GM10847 (cell line): ENCODE results near the gene TUBG2.

Experiments
- POLR2A ChIP-seq: IDR thresholded peaks from 2 replicates; pipeline ENCODE4 v1.6.1; 2011; ENCODE audit not compliant: insufficient read length; ENCODE audit errors: extremely low read depth

Gene TUBG2

GRCh38 chr17:42653179-42654124 lies 5.6 kb upstream of the TUBG2 start:
- TF ChIP-seq POLR2A = no peak

DNA sequence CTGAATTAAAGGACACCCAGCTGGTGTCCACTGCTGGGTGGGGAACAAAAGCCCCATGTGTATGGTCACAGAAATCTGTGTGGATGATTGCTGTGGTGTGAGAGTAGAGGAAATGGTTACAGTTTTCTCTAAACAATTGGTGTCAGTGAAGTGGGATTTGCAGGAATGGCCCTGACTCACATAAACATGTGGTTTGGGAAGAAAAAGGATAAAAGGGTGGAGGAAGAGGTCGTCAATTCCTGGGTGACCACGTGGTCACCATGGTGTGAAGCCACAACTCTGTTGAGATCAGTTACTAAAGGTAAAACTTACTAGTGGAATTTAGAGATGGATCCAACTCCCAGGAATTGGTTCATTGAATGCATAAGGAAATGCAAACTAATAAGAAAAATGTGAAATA lies 3.6 kb upstream of the TUBG2 start:
- no peak for TF ChIP-seq POLR2A

DNA sequence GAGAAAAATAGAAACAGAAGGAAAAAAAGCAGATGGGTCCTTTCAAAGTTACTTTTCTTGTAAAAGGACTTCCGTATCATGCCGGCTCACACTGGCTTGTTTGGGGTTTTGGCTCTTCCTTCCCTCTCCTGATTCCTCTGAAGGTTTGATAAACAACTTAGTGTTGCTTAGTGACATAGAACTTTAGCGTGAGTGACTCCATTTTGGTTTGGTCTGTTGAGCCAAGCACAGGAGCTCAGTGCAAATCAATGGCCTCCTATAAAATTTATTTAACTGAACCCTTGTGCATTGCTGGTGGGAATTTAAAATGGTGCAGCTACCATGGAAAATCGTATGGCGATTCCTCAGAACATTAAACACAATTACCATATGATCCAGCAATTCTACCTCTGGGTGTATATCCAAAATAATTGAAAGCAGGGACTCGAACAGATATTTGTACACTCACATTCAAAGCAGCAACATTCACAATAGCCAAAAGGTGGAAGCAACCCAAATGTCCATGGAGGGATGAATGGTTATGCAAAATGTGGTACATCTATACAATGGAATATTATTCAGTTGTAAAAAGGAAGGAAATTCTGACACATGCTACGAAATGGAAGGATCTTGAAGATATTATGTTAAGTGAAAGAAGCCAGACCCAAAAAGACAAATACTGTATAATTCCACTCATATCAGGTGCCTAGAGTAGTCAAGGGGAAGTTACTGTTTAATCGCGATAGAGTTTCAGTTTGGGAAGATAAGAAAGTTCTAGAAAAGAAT lies 1.1 kb upstream of the TUBG2 start:
- TF ChIP-seq POLR2A = no peak

GRCh38 chr17:42660692-42661345 lies 1.7 kb downstream of the TUBG2 start:
- TF ChIP-seq POLR2A = no peak

DNA sequence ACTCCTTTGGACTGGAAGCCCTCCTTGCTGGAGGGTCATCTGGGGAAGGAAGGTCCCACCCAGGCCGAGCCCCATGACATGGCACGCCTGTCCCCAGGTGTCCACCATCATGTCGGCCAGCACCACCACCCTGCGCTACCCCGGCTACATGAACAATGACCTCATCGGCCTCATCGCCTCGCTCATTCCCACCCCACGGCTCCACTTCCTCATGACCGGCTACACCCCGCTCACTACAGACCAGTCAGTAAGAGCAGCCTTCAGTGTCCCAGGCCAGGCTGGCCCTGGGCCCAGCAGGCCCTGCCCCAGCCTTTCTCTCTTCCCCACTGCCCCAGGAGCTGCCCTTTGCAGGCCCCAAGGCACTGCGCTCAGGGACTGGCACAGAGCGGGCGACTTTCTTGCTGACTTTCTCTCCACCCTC lies 6.5 kb downstream of the TUBG2 start:
- TF ChIP-seq POLR2A = no peak

DNA sequence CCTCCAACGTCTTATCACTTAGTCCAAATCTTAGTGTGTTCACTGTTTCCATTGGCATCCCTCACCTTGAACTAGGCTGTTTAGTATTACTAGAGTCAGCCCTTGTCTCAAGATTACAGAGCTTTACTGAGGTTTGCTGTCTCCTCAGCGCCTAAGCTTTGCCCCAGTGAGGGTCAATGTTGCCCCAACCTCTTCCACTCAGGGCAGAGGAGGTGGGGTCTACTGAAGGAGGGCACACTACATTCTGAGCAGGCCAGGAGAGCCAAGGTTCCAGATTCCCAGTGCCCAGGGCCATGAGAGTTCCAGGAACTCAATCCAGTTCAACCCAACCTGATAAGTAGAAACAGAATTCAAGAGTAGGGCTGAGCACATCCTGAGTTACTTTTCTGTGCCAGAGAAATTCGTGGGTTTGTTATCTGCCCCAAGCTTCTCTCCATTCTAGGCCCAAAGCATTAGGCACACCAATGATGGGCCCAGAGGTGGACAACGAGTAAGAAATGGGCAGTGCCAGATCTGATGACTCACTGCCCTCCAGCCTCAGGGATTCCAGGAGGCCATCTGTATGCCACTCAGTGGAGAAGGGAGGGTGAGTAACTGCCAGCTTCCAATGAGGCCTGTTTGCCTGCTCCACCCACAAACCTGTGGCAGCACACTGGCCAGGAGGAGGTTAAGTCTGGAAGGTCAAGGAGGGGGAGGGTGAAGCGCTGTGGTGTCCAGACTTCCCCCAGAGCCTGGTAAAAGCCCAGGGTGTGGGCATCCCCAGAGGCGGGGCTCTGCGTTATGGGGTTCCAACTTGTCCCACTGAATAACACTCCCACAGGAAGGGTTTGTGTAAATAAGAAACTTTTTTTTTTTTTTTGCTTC lies 8.2 kb downstream of the TUBG2 start:
- no peak for TF ChIP-seq POLR2A

- TF ChIP-seq POLR2A = no peak
Measured at GRCh38 chr17:42669705-42669976, 10.6 kb downstream of the TUBG2 start.

- TF ChIP-seq POLR2A = no peak
Measured at GRCh38 chr17:42669977-42670788, 11.1 kb downstream of the TUBG2 start.

DNA sequence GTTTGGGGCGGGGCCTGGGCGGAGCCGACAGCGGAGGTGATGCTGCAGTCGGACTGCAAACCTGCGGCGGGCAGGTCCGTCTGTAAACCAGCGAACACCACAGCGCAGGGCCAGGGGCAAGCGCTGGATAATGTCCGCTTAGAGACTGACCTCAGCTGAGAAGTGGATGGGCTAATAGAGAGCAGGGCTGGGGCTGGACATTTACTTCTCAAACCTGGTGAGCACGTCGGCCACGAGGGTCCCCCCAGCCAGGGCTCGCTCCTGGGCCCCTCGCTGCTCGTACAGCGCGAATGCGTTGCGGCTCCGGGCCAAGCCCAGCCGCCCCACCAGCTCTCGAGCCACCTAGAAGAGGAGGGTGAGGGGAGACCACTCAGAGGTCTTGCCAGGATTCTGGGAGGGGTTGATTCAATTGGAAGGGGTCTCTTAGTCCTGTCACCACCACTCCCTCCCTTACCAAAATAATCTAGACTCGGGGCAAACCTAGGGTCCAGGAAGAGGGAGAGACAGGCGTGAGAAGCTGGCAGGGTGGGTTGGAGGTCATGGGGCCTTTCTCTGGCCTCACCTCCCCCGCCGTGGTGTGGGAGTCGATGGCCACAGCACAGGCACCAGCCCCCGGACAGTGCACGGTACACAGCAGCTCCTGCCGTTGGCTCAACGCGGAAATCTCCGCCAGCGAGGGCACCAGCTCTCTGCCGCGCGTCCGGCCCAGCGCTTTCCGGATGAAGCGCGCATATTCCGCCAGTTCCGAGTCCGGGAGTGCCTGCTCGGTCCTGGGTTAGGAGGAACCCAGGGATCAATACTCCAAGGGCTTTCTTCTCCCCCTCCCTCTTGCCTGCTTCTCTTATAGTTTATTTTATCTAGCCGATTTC lies 11.9 kb downstream of the TUBG2 start:
- TF ChIP-seq POLR2A = no peak

- TF ChIP-seq POLR2A = no peak
Measured at GRCh38 chr17:42672038-42672437, 13.0 kb downstream of the TUBG2 start.

- no peak for TF ChIP-seq POLR2A
Measured at GRCh38 chr17:42673266-42673884, 14.3 kb downstream of the TUBG2 start.

DNA sequence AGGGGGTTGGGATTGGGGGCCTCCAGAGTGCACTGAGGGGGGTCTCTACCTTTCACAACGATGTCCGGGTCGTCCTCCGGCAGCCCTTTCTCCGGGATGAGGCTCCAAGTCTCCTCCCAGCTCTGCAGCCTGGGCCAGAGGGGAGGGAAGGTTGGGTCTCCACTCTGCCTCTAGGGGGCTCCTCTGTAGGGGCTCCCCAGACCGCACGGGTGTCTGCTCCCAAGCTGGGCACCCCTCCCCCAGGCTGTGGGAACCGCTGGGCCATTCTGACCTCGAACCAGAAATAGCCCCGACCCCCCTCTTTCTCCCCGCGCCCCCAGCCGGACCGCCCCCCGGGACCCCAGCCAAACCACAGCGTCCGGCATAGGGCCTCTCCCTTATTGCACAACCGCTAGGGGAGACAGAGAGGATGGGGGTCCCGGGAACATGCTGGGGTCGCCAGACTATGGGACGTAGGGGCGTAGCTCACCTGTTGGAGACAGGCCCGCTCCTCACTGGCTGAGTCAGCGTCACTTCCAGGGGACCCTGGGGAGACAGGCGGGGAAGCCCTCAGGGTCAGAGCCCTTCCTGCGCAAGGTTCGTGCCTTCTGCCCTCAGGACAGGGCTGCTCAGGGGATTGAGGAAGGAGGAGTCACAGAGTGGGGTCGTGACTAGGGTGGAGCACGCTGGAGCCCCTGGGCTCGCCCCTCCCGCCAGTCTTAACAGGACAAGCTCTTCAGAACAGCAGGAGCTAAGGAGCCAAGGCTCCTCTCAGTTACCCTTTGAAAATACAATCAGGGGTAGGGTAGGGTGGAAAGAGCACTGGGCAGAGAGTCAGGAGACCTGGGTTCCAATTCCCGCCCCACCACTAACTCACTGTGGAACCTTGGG lies 15.0 kb downstream of the TUBG2 start:
- TF ChIP-seq POLR2A = no peak

DNA sequence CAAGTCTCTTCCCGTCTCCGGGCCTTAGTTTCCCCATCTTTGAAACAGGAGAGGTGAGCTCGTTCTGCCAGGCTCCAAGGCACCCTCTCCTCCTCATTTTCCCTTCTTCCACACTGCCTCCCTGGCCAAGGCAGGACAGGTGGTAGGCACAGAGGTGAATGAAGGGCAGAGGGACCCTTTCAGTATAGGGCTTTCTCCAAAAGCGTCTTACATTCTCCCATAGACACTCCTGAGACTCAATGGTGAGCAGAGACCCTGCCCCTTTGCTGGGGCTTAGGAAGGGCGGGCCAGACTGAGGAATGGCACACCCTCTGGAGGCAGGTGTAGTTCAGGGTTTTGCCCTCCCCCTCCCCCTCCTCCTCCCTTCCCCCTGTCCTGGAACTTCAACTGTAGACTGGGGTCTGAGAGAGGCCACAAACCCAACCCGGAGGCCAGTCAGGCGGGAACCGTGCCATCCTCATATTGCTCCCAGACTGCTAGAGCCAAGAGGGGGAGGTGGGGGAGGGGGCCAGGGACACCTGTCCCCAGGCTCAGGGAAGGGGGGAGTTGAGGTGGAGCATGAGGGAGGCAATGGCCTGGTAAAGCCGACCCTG lies 15.8 kb downstream of the TUBG2 start:
- no peak for TF ChIP-seq POLR2A
